ENCODE measurements around the gene SERTAD1.

The SERTAD1 gene

DNA sequence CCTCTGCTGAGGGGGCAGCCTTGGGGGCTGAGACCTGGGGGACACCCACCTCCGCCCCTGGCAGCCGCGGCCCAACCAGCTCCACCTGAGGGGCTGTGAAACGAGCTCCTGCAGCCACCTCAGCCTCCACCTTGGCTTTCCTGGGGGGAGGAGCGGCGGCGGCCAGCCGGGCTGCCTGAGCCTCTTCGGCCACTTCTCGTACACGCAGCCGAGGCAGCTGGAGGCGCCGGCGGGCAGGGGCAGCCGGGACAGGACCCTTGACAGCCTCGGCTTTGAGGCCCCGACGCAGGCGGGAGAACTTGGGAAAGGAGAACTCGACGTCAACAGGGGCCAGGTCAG is 28.3 kb downstream of the SERTAD1 start:
- DNase-seq: no peak

DNA sequence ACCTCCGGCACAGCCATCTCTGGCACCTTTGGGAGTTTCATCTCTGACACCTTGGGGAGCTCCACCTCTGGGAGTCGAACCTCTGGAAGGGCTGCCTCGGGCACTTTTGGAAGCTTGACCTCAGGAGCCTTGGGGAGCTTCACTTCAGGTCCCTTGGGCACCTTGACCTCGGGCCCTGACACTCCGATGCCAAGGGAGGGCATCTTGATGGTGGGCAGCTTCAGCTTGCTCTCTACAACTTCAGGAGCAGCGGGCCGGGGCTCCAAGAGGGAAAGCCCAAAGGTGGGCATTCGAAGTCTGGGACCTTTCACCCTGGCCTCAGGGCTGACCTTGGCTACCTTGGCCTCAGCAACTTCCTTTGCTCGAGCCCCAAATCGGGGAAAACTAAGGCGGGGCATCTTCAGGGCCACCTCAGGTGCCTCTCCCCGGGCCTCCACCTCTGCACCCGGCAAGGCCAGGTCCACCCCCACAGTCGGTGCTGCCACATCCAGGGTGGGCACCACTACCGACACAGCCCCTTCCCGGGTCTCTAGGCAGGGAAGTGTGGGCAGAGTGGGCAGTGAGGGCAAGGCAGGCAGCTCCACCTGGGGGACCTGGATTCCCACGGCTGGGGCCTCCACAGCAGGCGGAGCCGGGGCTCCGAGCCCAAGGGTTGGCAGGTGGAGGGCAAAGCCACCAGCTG is 28.8 kb downstream of the SERTAD1 start:
- DNase-seq: no peak

DNA sequence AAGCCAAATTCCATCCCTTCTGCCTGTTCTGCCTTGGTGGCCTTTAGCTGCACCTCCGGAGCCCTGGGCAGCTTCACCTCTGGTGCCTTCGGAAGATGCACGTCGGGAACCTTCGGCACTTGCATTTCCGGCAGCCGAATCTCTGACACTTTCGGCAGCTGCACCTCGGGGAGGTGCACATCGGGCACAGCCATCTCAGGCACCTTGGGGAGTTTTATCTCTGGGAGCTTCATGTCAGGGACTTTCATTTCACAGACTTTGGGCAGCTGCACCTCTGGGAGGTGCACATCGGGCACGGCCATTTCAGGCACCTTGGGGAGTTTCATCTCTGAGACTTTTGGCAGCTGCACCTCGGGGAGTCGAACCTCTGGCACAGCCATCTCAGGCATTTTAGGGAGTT is 29.8 kb downstream of the SERTAD1 start:
- no peak for DNase-seq

DNA sequence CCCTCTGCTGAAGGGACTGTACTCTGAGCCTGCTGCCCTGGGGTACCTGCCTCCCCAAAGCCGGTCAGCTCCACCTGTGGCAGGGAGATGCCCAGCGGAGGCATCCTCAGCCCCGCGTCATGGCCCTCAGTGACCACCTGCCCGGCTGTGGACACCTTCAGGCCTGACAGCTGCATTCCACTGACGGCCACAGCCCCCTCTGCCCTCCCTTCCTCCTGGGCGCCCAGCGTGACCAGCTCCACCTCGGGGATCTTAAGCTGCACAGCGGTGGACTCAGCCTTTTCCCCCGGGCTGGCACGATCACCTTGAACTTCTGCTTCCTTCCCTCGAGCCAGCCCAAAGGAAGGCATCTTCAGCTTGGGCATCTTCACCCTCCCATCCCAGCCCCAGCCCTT is 31.0 kb downstream of the SERTAD1 start:
- no peak for DNase-seq

DNA sequence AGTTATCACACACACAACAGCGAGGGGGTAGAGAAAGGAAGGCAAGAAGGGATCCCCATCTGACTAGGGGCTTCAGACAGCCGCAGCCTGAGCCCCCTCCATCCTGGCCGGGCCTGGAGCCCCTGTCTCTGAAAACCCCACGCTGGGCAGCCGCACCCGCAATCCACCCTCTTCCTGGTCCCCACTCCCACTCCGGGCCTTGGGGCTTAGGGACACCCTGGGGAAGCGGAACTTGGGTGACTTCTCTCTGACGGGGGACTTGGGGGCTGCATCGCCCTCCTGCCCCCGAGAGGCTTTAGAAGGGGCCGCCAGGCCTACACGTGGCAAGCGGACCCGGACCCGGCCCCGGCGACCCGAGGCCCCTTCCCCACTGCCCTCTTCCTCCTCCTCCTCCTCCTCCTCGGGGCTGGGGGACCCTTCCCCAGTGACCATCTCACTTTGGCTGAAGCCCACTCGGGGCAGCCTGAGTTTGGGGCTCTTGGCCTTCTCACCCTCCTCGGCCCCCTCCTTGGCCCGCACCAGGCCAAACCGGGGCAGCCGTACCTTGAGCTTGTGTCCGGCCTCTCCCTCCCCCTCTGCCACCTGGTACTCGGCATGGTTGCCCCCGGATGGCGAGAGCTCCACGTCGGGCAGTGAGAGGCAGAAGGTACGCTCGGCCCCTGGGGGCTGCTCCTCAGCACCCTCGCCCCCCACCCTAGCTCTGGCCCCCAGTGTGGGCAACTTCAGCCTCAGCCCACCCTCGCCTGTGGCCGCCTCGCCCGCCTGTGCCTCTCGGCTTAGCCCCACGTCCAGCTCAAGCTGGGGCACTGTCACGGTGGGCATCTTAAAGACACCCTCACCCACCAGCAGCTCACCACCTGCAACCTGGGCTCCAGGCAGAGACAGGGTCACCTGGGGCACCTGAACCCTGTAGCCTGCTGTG is 31.6 kb downstream of the SERTAD1 start:
- no peak for DNase-seq

DNA sequence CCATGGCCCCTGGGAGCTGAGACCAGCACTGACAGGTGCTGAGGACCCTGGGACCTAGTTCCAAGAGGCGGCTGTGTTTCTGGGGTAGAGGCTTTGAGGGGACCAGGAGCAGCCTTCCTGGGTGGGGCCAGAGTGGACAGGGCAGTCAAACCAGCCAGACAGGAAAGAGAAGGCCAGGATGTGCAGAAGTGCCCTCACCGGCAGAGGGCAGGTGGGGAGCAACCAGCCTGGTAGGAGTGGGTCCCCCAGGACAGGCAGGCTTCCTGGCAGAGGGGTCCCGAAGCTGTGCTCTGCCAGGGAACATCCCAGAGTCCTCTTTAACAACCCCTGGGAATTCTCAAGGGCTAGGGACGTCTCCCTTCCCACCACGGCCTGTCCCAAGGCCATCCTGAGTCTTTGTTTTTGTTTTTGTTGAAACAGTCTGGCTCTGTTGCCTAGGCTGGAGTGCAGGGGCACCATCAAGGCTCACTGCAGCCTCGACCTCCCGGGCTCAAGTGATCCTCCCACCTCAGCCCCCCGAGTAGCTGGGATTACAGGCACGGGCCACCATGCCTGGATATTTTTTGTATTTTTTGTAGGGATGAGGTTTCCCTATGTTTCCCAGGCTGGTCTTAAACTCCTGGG is 32.8 kb downstream of the SERTAD1 start:
- no peak for DNase-seq

DNA sequence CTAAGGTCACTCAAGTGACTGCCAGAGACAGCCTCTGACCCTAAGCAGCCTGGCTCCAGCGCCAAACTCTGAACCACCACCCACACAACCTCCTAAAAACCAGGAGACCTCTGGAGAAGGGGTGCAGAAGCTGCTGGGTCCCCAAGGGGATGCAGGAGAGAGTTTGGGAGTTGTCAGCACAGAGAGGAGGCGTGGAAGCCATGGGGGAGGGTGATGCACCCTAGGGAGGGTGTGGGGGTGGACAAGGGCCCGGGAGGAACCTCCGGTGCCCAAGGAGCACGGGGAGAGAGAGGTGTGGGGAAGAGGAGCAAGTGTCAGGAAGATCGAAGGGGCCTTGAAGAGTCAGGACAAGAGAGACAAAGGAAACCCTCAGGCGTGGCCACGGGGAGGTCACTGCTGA is 33.7 kb downstream of the SERTAD1 start:
- DNase-seq: no peak

DNA sequence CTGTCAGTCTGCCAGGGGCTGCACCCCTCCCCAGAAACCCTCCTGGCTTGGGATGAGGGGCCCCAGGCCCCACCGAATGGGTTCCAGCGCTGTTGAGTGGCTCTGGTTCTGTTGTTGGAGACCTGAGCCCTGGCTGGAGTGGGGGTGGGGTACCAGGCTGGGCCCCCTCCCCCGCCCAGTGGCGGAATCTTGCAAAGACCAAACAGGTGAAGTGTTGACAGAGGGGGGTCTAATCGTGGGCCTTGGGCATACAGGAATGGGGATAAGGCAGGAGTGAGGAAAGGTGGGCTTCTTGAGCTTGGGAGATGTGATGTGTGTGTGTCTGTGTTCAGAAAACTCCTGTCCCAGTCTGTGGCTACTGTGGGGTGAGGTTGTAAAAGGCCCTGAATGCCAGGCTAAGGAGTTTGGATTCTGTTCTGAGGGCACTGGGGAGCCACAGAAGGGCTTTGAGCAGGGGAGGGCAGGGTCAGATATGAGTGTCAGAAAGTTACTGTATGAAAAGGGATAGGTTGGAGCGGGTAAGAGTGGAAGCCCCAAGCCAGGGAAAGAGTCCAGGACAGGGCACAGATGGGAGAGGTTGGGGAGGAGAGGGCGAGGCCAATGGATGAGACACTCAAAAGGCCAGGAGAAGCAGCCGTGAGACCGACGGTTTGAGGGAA is 35.6 kb downstream of the SERTAD1 start, which contains the start of gene HIPK4:
Gene HIPK4, minus strand, starts transcription at position 98 of the 659 bp plus-strand sequence. CDS start 279 bp downstream, outside the sequence.
- no peak for DNase-seq

DNA sequence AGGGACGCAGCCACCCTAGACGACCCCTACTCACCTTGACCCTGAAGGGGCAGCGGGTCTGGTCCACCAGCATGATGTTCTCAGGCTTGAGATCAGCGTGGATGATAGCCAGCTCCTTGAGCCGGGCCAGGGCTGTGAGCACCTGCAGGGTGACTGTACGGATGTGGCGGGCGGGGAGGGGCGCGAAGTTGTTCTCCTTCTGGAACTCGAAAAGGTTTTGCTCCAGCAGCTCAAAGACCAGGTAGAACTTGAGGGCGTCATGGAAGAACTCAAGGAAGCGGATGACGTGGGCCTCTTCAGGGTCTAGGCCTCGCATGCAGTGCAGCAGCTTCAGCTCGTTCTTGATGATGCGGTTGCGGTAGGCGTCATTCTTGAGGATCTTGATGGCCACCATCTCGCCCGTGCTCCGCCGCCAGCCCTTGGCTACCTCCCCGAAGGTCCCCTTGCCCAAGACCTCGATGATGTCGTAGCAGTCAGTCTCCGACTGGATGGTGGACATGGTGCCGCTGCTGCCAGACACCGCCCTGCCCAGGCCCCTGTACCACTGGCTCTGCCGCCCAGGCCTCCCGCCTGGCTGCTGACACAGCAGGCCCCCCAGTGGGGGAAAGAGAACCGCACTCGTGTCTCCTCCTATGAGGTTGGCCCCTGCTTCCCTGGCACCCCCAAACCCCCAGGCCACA is 36.2 kb downstream of the SERTAD1 start:
- DNase-seq: no peak

DNA sequence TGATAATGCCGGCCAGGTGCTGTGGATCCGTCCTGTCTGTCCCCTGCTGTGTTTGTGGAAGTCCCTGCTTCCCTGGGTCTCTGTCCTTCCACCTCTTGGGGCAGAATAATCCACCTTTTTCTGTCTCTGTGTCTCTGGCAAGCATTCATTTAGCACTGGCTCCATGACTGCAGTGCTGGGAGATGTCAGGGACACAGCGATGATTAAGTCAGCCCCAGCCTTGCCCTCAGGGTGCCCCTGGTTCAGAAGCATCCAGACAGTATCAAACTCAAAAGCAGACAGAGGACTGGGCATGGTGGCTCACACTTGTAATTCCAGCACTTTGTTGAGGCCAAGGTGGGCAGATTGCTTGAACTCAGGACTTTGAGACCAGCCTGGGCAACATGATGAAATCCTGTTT is 37.3 kb downstream of the SERTAD1 start:
- no peak for DNase-seq

DNA sequence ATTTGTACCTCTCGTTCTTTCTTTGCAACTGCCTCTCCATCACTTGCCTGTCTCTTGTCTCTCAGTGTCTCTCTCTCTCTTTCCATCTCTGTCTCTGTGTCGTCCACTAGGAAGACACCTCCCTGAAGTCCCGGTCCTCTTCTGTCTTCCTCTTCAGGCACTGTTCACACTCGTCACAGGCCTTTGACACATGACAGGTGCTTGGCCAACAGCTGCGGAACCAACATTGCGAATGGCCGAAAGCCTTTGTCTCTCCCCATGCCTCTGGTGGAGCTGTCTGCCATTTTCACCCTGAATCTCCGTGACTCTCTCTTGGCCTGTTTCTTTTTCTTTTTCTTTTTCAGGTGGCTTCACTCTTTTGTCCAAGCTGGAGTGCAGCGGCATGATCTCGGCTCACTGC is 38.6 kb downstream of the SERTAD1 start:
- no peak for DNase-seq

DNA sequence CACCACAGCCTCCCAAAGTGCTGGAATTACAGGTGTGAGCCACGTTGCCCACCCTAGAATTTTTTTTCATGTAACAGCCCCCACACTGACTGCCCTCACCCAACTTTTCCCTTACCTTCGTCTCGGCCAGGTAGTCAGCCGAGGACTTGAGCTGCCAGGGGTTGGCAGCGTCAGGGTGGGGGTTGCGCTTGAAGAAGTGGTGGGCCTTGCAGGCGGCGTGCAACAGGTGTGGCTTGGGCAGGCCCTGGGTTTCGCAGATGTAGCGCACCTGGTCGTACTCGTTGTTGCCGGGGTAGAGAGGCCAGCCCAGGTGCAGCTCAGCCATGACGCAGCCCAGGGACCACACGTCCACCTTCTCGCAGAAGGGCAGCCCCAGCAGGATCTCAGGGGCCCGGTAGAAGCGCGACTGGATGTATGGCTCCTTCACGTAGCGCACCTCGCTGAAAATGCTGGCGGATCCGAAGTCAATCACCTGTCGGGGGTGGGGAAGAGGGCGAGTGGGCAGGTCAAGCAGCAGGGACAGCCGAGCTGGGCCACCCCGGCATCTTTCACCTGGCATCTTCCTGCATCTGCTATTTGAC is 42.0 kb downstream of the SERTAD1 start:
- no peak for DNase-seq

DNA sequence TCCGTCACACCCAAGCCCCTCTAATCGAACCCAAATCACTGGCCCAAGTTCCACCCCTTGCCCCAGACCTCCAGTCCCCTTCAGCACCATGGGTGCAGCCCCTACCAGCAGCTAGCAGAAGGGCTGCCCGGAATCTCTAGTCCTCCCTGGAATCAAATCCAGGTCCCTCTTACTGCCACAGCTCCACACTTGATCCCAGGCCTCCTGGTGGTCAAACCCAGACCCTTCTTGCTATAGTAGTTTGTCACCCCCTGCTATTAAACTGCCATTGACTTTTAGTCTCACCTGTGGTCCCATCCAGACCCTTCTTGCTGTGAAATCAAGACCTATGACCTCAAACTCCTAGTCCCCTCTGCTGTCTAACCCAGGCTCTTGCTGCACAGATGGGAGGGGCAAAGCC is 44.5 kb downstream of the SERTAD1 start:
- DNase-seq: no peak

DNA sequence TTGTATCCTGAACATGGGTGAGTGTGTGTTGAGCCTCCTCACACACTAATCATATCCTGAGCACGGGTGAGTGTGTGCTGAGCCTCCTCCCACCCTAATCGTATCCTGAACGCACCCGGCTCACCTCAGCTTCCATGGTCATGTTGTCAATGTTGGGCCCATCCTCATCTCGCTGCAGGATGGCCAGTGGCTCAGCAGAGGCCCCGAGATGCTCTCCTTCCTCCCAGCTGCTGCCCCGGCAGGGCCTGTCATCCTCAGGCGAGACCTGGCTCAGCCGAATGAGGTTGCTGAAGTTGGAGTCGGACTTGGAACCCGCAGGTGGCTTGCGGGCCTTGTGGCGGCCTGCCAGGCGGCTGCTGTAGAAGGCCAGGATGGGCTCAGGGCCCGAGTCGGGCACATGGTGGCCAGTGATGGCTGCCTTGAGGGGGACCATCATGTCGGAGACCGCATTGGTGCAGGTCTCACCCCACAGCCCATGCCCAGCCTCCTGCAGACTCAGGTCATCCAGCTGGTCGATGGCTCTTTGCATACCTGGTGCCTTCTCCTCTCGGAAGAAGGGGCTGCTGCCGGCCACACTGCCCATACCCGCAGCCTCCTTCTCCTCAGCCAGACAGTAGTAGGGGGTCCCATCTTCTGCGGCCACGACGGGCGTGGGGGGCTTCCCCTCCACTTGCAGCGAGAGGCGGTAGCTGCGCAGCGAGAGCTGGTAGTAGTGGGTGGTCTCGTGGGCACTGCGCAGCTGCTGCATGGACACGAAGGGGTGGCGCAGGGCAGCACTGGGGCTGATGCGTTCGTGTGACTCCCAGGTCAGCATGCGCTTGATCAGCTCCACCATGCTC is 45.4 kb downstream of the SERTAD1 start:
- DNase-seq: no peak

DNA sequence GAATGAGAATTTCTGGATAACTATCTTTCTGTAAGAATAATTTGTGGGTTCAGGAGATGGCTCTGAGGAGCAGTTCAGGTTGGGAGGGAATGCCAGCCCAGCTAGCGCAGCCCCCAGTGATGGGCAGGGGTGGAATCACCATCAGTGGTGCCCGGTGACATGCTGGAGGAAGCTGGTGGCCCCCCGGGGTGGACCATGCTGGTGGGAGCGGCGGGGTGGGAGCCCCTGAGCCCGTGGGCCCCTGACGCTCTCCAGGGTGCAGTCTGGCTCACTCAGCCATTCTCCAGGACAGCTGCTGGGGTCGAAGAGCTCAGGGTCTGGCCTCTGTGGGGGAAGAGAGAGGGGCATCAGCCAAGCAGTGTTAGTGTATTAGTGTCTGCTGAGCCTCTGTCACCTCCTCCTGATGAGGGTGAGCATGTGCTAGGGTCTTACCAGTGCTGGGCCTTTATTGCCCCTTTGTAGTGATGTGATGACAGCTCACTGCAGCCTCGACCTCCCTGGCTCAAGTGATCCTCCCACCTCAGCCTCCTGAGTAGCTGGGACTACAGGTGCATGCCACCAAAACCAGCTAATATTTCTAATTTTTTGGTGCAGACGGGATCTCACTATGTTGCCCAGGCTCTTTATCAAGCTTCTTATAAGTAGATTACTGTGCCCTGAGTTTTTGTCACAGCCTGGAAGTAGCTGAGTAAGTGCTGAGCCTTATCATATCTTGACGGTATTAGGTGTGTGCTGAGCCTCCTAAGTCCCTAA is 46.2 kb downstream of the SERTAD1 start:
- DNase-seq: no peak

DNA sequence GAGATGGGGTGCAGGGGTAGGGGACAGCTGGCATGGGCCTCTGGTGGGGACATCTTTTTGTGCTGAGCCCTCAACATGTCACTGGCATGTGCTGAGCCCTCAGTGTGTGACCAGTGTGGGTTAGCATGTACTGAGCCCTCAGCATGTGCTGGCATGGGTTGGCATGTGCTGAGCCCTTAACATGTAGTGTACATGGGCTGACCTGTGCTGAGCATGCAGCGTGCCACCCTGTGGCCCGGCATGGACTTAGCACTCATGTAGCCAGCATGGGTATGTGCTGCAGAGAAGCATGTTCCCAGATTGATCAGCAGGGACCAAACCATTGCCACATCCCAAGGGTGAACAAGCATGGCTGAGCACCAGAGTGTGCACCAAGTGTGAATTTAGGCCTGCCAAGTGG is 47.3 kb downstream of the SERTAD1 start:
- no peak for DNase-seq

DNA sequence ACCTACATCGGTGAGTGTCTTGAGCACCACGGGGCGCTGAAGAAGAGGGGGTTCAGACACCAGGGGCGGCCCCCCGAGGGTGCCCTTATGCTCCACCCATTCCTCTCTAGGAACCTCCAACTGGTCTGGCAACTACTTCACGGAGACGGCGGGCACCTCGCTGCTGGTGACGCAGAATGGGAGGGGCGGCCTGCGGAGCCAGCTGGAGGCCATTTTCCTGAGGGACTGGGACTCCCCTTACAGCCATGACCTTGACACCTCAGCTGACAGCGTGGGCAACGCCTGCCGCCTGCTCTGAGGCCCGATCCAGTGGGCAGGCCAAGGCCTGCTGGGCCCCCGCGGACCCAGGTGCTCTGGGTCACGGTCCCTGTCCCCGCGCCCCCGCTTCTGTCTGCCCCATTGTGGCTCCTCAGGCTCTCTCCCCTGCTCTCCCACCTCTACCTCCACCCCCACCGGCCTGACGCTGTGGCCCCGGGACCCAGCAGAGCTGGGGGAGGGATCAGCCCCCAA is 47.9 kb downstream of the SERTAD1 start:
- no peak for DNase-seq

DNA sequence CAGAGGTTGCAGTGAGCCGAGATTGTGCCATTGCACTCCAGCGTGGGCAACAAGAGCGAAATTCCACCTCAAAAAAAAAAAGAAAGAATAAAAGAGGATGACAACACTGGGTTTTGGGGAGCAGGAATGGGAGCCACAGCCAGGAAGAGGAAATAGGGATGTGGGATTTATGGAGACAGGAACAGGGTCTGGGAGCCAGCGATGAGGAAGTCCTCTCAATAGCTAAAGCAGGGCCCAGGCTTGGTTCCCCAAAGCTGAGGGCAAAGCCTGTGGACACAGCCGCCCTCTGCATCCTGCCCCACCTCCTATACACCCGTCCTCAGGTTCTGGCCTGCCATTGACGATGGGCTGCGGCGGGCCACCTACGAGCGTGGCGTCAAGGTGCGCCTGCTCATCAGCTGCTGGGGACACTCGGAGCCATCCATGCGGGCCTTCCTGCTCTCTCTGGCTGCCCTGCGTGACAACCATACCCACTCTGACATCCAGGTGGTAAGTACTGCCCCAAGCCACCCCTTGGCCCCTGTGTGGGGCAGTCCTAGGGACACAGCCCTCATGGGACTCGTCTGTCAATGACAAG is 49.4 kb downstream of the SERTAD1 start:
- DNase-seq: no peak

DNA sequence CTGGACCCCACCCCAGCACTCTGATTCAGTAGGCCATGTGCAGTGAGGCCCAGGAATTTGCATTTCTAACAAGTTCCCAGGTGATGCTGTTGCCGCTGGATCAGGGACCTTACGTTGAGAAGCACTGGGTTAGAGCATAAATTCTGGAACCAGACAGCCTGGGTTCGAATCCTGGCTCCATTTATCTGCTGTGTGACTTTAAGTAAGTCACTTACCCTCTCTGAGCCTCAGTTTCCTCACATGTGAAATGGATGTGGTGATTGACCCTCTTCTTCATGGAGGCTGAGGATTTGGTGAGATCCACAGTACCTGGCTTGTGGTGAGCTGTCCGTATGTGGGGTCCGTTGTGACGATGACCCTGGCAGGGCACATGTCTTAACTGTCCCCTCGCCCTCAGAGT is 51.7 kb downstream of the SERTAD1 start:
- DNase-seq: no peak

DNA sequence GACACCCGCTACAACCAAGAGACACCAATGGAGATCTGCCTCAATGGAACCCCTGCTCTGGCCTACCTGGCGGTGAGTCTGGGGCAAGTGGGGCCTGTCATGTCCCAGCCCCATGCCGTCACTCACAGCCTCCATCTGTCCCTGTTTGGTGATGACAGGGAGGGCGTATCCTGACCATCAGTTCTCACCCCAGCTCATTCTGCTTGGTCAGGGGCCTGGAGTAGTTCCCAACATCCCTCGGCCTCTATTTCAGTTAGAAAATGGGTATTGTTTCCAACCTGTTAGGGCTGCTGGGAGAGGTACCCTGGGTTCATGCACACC is 54.0 kb downstream of the SERTAD1 start:
- no peak for DNase-seq

Measured in NCI-H1105 (cell line).